HG02884 (cell line): ENCODE data around the gene HS3ST1.
A peak's percentile ranks its signal among the peaks of the same experiment; 100 is the strongest.

Experiments
- ATAC-seq: cut with Tn5 transposase; IDR thresholded peaks from one replicate; pipeline ENCODE4 v1.9.1; 2021; ENCODE audit warnings: mild to moderate bottlenecking, moderate library complexity; ENCODE audit not compliant: unreplicated experiment

Gene HS3ST1

DNA sequence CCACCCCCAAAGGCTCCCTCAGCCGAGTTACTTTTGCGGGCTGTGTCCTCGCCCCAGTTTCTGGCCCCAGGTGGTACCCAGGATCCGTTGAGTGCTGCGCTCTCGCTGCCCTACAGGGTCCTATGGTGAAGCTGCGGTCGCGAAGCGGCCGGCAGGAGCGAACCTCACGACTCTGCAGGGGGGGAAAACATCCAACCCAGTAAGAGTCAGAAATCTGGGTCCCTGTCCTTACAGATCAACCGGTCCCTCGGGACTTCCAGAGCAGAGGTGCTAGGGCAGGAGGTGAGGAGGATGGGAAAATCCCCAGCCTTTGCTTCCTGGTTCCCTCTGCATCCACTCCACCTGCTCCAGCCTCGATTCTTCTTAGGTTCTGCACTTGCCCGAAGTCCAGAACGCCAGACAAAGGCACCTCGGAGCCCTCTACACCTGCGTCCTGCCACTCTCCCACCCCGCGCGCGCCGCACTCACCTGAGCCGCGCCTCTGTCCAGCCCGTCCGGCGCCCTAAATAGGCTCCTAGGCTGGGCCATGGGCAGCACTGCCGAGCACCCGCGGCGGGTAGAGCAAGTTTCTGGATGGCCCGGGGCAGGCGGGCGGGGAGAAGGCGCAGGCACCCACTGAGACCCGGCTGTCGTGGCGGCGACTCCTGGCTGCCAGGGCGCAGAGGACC is at the start of gene HS3ST1:
Gene HS3ST1 (minus strand): TSS at position 664 of the 668 bp plus-strand sequence. CDS start 28,889 bp downstream, outside the sequence.
- ATAC-seq: peak; percentile 30

DNA sequence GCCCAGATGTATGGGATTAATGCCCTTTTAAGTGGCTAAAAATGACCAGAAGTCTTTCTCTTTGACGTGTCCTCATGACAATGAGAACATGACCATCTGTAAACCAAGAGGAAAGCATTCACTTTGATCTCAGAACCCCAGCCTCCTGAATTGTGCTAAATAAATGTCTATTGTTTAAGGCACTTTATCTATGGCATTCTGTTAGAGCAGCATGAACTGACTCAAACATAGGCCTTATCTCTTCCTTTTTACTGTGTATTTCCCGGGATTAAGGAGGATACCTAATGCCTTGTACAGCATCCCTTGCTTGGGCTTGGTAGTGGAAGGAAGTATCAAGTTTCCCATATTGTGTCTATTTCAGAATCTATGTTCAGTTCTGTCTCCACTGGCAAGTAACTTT is 47.2 kb upstream of the HS3ST1 start:
- ATAC-seq: no peak

DNA sequence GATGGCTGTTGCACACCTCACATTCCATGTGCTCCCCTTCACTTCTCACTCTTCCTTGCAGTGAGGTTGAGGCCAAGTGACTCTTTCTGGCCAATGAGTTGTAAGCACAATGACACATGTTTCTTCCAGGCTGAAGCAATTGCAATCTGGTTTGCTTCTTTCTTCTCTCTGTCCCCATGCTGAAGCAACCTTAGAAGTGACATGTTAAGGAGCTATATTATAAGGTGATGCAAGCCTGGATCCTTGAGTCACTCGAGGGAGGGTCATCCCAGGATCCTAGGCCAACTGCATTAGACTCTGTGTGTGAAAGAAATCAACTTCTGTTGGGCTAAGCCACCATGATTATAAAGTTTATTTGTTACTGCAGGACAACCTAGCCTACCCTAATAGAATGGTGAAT is 45.5 kb upstream of the HS3ST1 start:
- ATAC-seq: no peak

DNA sequence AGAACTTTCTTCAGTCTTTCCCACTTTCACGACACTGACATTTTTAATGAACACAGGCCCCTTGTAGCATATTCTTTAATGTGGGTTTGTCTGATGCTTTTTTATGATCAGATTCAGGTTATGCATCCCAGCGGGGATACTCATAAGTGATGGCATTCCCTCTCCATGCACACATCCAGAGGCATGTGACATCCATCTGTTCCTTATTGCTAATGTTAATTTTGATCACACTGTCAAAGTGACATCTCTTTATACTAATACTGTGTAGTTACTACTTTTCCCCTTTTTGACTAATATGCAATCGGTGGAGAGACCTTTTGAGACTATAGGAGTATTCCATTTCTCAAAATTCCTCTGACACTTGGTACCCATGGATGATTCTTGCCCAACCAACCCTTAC is 43.8 kb upstream of the HS3ST1 start:
- ATAC-seq: no peak

DNA sequence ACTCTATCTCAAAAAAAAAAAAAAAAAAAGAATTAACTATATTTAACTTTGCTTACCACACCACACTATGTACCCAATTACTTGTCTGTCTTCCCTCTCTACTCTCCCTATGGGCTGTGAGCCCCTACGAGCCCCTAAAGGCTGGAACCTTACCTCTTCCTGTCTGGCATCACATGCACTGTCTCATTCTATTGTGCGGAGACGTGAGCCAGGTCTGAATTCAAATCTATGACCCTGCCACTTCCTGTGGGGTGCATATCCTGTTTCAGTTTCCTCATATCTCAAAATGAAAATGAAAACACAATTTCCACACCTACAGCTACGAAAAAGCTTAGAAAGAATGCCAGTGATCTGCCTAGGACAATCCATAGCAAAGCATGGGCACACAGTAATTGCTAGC is 42.9 kb upstream of the HS3ST1 start:
- peak; percentile 53 for ATAC-seq

DNA sequence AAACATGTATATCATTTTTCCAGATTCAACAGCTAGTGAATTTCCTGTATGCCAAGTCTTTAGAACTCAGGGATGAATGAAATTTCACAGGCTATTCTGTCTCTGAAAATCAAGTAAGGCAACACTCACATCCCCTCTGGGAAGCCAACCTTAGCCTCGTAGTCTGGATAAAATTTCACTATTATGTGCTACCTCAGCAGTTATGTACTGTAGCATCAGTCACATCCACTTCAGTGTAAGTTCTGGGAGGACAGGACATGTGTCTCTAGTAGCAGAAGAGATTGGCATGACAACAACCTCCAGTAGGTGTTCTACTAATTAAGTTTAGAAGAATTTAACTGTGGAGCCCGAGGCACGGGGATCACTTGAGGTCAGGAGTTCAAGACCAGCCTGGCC is 42.4 kb upstream of the HS3ST1 start:
- no peak for ATAC-seq

DNA sequence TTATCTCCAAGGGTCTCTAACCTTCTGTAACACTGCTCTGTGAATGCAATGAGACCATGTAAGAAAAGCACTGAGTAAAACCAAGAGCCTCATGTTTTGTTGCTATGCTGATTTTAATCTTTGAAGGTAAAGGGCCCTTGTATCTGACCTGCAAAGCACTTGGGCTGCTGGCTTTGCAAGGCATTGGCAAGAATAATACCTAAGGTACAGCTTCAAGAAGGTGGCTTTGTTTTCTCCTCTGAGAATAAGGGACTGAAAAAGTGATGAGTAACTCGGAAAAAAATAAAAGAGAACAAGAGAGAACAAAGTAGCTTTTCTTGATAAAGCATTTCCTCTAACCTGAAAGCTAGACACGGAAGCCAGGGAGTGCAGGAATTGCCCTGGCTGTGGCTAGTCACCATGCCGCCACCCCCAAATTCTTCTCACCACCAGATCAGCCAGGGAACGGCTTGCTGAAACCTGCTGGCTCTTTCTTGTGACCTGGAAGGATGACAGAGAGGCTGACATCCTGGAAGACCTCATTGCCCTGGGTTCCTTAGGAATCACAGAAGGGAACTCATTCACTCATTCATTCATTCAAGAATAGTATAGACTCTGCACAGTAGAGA is 41.8 kb upstream of the HS3ST1 start:
- peak; percentile 69 for ATAC-seq

DNA sequence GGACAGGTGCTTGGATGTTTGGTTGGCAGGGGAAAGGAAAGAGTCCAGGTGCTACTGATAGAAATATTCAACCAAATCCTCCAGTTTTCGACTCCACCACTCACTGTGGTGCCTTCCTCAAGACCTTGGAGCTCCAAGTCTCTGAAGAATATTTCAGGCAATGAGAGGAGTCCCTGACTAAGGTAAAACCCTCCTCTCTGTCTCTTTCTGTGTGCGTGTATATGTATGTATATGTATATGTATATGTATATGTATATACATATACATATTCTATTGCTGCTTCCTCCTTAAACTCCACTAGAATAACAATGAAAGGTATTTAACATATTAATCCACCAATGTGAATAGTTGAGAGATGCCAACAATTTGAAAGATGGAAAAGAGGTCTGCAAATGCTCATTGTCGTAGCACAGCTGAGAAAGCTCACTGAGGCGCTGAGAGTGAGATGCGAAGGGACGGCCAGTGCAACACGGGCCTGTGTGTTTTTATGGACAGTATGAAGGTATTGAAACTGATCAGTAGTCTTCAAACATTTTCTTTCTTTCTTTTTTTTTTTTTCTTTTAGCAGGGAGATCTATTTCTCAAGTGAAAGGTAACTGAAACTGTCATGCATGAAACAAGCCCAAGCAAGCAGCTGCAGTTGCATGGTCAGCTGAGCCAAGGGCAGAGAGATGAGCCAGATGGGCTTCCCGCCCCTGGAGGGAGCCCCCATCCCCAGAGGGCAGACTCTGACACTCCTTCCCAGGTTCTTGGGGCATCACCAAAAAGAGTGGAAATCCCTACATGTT is 41.1 kb upstream of the HS3ST1 start:
- peak; percentile 61 for ATAC-seq

DNA sequence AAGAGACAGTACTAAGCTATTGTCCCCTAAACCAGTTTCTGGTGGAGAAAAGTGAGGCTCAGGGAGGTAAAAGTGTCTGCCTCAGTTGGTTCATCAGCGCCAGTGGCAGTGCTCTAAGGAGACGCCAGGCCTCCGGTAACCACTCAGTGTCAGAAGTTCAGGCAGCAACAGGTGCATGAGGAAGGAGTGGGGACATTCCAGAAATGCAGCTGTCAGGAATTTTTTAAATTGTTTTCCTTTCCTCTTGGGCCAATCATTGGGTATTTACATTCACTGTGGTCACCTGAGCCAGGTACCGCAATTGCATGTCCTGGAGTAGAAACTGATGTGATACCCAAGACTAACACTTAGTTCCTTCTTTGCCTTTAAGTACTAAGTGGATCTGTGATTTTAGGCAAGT is 40.2 kb upstream of the HS3ST1 start:
- ATAC-seq: no peak

DNA sequence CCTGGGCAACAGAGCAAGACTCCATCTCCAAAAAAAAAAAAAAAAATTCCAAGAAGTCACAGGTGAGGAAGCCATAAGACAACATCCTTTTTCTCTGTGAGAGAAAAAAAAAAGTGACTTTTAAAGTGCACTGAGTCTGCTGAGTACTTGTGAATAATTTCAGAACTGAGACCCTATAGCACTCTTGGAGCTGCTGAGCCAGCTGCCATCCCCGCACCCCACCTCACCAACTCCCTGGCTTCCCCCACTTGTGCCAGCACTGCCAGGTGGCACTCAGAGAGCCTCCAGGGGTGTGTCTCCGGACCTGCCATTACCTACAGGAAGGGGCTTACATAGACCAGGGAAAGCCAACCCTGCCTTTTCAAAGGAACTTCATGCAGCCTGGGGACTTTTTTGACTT is 39.2 kb upstream of the HS3ST1 start:
- ATAC-seq: no peak

DNA sequence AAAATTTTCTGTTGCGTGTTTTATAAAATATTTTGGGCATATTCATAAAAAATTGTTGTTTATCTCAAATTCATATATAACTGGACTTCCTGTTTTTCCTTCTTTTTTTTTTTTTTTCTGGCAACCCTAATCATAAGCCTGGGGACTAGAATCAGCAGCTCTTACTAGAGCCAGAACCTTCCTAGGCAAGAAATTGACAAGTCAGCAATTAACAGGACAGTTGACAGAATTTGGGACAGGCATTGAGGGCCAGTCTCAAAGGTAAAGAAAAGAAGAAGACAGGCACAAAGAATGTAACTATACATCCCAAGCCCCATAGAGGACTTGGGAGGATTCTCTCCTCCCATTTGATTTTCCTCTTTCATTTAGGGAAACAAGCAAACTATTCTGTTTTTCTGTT is 35.0 kb upstream of the HS3ST1 start:
- no peak for ATAC-seq

DNA sequence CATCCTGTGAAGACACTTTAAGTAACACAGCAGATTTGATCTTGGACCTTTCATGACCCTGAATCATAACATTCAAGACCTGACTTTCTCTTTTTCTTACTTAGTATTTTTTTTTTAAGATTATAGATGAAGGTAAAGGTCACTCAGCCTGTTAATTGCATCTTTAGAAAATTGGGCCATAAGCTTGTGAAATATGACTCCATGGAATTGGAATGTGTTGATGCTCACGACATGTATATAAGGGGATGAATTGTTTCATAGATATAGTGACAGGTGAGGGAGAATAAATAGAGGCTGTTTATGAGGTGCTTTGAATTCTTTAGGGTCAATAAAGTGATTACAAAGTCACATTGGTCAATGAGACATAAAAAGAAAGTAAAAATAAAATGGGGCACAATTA is 27.7 kb upstream of the HS3ST1 start:
- ATAC-seq: no peak

DNA sequence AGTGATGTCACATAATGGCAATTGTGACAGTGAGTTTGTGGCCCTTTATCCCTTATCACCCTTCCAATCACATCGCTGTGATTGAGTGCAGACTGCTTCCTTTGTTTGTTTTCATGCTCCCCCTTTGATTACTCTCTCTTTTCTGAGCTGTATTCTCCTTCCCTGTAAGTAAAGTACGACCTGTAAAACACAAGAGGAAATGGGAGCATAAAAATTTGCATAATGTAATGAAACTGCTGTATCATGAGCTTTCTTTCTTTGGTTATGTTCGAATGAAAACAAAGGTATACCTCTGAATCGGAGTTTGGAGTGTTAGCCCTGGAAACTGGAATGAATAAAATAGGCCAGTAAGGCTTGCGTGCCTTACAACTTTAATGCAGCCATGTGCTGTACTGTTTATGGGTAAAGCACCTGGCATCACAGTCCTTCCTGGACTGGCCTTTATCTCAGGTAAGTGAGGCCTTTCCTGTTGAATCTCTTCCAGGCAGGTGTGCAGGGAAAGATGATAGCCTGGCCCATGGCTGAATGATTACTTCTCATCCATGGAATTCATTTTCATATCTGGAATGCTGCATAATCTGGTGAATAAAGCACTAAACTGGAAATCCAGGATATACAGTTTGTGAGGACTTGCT is 26.6 kb upstream of the HS3ST1 start:
- no peak for ATAC-seq

DNA sequence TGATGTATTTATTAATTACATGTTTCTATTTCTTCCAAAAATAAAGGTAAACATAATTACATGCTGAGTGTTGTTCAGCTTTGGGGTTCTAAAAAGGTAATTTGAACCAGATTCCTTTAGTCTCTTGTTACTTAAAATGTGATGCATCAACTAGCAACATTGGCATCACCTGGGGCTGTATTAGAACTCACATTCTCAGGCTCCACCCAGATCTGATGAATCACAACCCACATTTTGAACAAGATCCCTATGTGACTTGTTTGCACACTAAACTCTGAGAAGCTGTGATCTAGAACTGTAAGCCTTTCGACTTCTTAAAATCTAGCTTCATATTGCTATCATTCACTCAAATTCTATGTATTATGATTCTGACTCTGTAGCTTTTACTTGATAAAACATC is 23.0 kb upstream of the HS3ST1 start:
- no peak for ATAC-seq

DNA sequence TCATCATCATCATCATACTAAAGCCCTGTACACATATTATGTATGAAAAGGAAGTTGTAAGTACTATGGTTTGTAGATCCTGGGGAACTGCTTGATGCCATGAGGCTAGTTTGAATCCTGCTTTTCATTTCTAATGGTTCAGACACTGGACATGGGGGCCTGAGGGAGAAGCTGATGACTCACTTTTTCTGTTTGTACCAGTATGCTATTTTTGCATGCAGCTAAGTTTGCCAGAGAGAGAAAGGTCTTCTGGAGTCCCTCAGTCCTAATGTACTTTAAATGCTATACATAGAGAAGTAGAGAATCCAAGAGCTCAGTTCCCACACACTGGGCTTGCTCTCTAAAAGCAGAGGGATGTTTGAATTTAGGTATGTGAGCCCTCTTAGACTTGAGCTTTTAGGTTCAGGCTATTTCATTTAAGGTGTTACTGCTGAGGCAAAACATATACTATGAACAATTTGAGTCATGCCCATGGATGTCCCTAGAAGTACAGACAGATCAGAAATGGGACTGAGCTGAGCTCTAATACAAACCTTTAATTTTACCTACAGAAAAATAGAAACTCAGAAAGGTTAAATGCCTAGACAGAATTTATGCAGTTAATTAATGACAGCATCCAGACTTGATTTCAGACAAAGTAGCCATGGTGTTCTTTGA is 17.6 kb upstream of the HS3ST1 start:
- ATAC-seq: no peak

DNA sequence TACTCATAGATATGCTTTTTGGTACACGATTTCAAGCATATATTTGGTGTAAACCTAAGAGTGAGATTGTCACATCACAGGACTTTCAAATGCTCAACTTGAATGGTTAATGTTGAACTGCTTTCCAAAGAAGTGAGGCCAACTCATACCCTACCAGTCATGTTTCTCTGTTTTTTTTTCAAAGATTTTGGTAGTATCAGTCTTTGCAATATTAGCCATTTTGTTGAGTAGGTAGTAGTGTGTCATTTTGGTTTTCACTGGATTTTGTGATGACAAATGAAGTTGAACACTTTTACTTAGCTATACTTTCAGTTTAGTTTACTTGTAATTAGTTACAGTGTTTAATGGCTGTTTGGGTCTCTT is 12.5 kb upstream of the HS3ST1 start:
- ATAC-seq: no peak

DNA sequence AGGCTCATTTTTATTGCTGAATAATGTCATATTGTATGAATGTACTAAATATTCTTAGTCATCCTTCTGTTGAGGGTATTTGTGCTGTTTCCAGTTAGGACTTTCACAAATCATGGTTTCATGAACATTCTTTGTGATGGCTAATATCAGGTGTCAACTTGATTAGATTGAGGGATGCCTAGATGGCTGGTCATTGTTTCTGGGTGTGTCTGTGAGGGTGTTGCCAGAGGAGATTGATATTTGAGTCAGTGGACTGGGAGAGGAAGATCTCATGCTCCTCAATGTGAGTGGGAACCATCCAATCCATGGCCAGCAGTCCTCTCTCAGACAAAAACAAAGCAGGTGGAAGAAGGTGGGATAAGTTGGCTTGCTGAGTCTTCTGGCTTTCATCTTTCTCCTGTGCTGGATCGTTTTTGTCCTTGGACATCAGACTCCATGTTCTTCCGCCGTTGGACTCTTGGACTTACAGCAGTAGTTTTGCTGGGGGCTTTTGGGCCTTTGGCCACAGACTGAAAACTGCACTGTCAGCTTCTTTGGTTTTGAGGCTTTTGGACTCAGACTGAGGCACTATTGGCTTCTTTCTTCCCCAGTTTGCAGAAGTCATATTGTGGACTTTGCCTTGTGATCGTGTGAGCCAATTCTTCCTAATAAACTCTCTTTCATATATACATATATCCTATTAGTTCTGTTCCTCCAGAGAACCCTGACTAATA is 11.9 kb upstream of the HS3ST1 start:
- no peak for ATAC-seq

DNA sequence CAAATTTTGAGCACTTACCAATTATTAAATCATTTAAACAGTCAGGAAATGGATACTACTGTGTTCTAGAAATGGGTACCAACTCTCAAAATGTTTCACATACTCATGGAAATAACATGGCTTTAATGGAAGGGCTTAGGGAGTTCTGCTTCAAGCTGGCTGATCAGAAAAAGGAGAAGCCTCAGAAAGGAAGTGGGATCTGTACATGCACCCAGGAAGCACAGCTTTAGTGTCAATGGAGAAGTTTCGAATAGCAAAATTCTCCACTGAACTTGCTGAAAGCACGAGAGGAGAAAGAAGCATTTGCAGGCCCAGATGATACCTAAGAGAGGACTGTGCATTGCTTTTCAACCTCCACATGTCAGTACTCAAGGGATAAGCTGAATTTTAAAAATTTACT is 11.1 kb upstream of the HS3ST1 start:
- ATAC-seq: no peak

DNA sequence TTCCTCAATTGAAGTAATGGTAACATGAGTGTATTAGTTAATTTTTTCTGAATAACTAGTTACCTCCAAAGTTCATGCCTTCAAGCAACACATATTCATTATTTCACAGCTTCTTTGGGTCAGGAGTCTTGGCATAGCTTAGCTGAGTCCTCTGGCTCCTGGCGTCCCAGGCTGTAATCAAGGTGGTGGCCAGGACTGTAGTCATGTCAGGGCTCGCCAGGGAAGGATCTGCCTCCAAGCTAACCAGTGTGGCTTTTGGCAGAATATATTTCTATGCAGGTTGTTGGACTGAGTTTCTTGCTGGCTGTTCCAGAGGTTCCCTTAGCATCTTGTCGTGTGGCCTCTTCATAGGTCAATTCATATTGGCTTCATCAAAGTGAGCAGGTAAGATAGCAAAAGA is 10.0 kb upstream of the HS3ST1 start:
- ATAC-seq: no peak

DNA sequence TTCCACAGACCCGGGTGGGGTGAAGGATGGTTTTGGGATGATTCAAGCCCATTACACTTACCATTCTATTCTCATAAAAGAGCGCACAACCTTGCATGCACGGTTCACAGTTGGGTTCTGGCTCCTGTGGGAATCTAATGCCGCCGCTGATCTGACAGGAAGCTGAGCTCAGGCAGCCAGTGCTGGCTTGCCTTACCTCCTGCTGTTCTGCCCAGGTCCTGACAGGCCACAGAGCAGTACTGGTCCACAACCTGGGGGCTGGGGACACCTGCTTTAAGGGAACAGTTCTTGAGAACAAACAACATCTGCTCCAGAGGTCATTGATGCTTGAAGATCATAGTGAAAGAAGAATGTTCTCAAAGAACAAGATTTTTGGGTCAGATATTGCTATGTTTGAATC is 8.0 kb upstream of the HS3ST1 start:
- ATAC-seq: peak; percentile 38

DNA sequence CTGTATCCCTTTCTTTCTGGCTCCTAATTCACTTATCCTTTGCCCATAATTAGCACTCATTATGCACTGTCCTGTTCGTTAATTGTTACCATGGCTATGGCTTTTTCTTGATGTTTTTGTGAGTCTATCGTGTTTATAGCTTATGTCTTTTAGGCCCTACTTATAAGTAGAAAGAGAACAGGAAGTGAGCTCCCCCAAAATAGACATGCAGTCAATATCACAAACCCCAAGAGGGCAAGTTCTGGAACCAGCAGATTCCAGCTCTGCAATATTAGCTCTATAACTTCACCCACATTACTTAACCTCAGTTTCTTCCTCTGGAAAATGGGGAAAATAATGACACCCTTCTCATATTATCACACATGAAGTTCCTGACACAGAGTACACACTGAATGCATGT is 7.4 kb upstream of the HS3ST1 start:
- peak; percentile 61 for ATAC-seq
